C4-2B (cell line): Measurements from ENCODE around the gene LHB.

Source experiments
- CTCF ChIP-seq: fragments of 450-650 bp; conservative IDR thresholded peaks from 2 replicates; pipeline ENCODE4 v1.5.1; 2017; ENCODE audit warnings: mild to moderate bottlenecking
- ZFX ChIP-seq: fragments of 450-650 bp; IDR thresholded peaks from 2 replicates; pipeline ENCODE4 v1.6.1; 2017

- TF ChIP-seq CTCF (no peak), ZFX (no peak)
These were observed 24.9 kb downstream of the LHB start for GRCh38 chr19:48991873-48992580.
